C4-2B (cell line): Measurements from ENCODE around the gene KDM3A.

Source experiments
- CTCF ChIP-seq: fragments of 450-650 bp; conservative IDR thresholded peaks from 2 replicates; pipeline ENCODE4 v1.5.1; 2017; ENCODE audit warnings: mild to moderate bottlenecking
- ZFX ChIP-seq: fragments of 450-650 bp; IDR thresholded peaks from 2 replicates; pipeline ENCODE4 v1.6.1; 2017

DNA sequence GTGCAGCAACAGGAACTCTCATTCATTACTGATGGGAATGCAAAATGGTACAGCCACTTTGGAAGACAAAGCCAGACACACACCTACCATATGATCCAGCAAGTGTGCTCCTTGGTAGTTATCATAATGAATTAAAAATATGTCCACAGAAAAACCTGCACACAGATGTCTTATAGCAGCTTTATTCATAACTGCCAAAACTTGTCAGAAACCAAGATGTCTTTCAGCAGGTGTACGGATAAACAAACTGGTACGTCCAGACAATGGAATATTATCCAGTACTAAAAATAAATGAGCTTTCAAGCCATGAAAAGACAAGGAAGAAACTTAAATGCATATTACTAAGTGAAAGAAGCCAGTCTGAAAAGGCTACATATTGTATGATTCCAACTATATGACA lies 71.7 kb downstream of the KDM3A start:
- TF ChIP-seq CTCF (no peak), ZFX (no peak)
